ENCODE data around the gene MAP3K12. TPM values are rescaled to one million over a fixed set of nuclear protein-coding genes. Genes with fewer than 3 reads are reported as not detected.

Gene MAP3K12
- total RNA-seq, 1 experiment from 2014 or later, result 14.7 TPM

DNA sequence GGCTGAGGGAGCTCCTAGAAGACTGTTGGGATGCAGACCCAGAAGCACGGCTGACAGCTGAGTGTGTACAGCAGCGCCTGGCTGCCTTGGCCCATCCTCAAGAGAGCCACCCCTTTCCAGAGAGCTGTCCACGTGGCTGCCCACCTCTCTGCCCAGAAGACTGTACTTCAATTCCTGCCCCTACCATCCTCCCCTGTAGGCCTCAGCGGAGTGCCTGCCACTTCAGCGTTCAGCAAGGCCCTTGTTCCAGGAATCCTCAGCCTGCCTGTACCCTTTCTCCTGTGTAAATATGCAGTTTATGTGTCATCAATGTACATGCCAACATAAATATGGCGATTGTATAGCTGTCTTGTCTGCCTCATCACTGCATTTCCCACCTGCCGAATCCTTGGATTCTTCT, 68.1 kb downstream of the MAP3K12 start:
- Histone ChIP-seq H3K4me3 (no peak overlapping the region), H3K9me3 (ENCODE audit: insufficient read depth, low read depth) (no peaks in the 10 kb centered on the region), H3K36me3 (ENCODE audit: low read depth) (no peaks in the 10 kb centered on the region), H3K27ac (no peak overlapping the region), H3K79me2 (ENCODE audit: low read depth) (no peaks in the 10 kb centered on the region), H2AFZ (no peak overlapping the region), H3K27me3 (ENCODE audit: insufficient read depth, low read depth) (no peaks in the 10 kb centered on the region), H3F3A (ENCODE audit: insufficient read depth, low read depth) (peaks cover 29% of the 10 kb centered on the region), H3K9me2 (ENCODE audit: insufficient read depth) (no peaks in the 10 kb centered on the region), H3K4me1 (replicated peaks; ENCODE audit: insufficient read depth) (peaks cover 27% of the 10 kb centered on the region), H3K4me2 (no peak overlapping the region), H4K20me1 (ENCODE audit: insufficient read depth) (no peaks in the 10 kb centered on the region)
- POLR2A ChIA-PET (ENCODE audit: unreplicated experiment), result no interaction called here
- CTCF ChIA-PET, result no interaction called here
- intact Hi-C loops (cut with micrococcal nuclease; ENCODE audit: unreplicated experiment), result no loop called here
- no peak for DNase-seq
- no TSS peak for BruUV-seq (replicated peaks)
- TF ChIP-seq EZH2 (IDR thresholded peaks at IDR 0.05; ENCODE audit: low read depth), result no peak

DNA sequence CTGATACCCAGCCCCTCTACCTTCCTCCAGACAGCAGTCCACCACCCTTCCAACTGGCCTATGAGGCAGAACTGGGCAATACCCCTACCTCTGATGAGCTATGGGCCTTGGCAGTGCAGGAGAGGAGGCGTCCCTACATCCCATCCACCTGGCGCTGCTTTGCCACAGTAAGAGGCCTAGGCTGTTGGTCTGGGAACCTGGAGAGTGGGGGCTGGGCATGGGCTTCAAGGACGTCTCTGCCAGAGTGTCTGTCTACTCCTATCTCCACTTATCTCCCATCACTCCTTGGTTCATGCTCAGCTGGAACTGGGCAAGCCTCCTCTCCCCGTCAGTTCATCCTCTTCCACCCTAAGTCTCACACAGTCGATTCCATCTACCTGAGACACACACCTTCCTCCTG, 69.1 kb downstream of the MAP3K12 start:
- H3K4me2 ChIP-seq, result no peak overlapping the region
- no peaks in the 10 kb centered on the region for H3K9me2 ChIP-seq (ENCODE audit: insufficient read depth)
- TF ChIP-seq, protein P1, sequence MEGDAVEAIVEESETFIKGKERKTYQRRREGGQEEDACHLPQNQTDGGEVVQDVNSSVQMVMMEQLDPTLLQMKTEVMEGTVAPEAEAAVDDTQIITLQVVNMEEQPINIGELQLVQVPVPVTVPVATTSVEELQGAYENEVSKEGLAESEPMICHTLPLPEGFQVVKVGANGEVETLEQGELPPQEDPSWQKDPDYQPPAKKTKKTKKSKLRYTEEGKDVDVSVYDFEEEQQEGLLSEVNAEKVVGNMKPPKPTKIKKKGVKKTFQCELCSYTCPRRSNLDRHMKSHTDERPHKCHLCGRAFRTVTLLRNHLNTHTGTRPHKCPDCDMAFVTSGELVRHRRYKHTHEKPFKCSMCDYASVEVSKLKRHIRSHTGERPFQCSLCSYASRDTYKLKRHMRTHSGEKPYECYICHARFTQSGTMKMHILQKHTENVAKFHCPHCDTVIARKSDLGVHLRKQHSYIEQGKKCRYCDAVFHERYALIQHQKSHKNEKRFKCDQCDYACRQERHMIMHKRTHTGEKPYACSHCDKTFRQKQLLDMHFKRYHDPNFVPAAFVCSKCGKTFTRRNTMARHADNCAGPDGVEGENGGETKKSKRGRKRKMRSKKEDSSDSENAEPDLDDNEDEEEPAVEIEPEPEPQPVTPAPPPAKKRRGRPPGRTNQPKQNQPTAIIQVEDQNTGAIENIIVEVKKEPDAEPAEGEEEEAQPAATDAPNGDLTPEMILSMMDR (conservative IDR thresholded peaks at IDR 0.05), result no peak
- TF ChIP-seq EZH2 (IDR thresholded peaks at IDR 0.05; ENCODE audit: low read depth), result no peak
- peaks cover 23% of the 10 kb centered on the region for H3F3A ChIP-seq (ENCODE audit: insufficient read depth, low read depth)
- no peak overlapping the region for H3K4me3 ChIP-seq
- no peaks in the 10 kb centered on the region for H4K20me1 ChIP-seq (ENCODE audit: insufficient read depth)
- H3K79me2 ChIP-seq (ENCODE audit: low read depth), result no peaks in the 10 kb centered on the region
- H3K36me3 ChIP-seq (ENCODE audit: low read depth), result no peaks in the 10 kb centered on the region
- peaks cover 27% of the 10 kb centered on the region for H3K4me1 ChIP-seq (replicated peaks; ENCODE audit: insufficient read depth)
- no peak overlapping the region for H3K27ac ChIP-seq
- no TSS peak for BruUV-seq (replicated peaks)
- POLR2A ChIA-PET (ENCODE audit: unreplicated experiment), result no interaction called here
- intact Hi-C loops (cut with micrococcal nuclease; ENCODE audit: unreplicated experiment), result no loop called here
- CTCF ChIA-PET, result no interaction called here
- DNase-seq, result no peak
- H3K27me3 ChIP-seq (ENCODE audit: insufficient read depth, low read depth), result no peaks in the 10 kb centered on the region
- H3K9me3 ChIP-seq (ENCODE audit: insufficient read depth, low read depth), result no peaks in the 10 kb centered on the region
- H2AFZ ChIP-seq, result no peak overlapping the region

Other genes with a start within 250 kb of the MAP3K12 start
- gene ESPL1, start 231.2 kb downstream of the MAP3K12 start, total RNA-seq (2021), result 37.4 and 42.0 TPM in 2 replicates
- gene PFDN5, start 203.9 kb downstream of the MAP3K12 start, total RNA-seq (2021), result 291 and 303 TPM in 2 replicates
- gene MYG1, start 199.8 kb downstream of the MAP3K12 start, total RNA-seq (2021), result 67.2 and 82.5 TPM in 2 replicates
- gene AAAS, start 177.8 kb downstream of the MAP3K12 start, total RNA-seq (2021), result 53.4 and 67.3 TPM in 2 replicates
- not detected in 2 replicates for gene SP7, start 163.1 kb downstream of the MAP3K12 start, total RNA-seq (2021)
- 72.9 and 118 TPM in 2 replicates for gene SP1, start 119.3 kb downstream of the MAP3K12 start, total RNA-seq (2021)
- gene AMHR2, start 75.6 kb downstream of the MAP3K12 start, total RNA-seq (2021), result not detected in 2 replicates
- gene PRR13, start 57.7 kb downstream of the MAP3K12 start, total RNA-seq (2021), result 138 and 203 TPM in 2 replicates
- 668 and 833 TPM in 2 replicates for gene PCBP2, start 47.4 kb downstream of the MAP3K12 start, total RNA-seq (2021)
- 47.8 and 53.3 TPM in 2 replicates for gene TARBP2, start 1.8 kb upstream of the MAP3K12 start, total RNA-seq (2021)
- gene NPFF, start 8.0 kb upstream of the MAP3K12 start, total RNA-seq (2021), result not detected in 2 replicates
- 16.3 and 24.7 TPM in 2 replicates for gene ATF7, start 126.9 kb upstream of the MAP3K12 start, total RNA-seq (2021)
- gene ATP5MC2, start 176.6 kb upstream of the MAP3K12 start, total RNA-seq (2021), result 270 and 280 TPM in 2 replicates
- gene CALCOCO1, start 228.0 kb upstream of the MAP3K12 start, total RNA-seq (2021), result 67.4 and 88.9 TPM in 2 replicates

All from PC-9 (cell line).